Panc1 (cell line): ENCODE data around the gene CLDN34. TPM values are rescaled to one million over a fixed set of nuclear protein-coding genes. Genes with fewer than 3 reads are reported as not detected.

Experiments used
- ATAC-seq: fragments of 200-7000 bp; cut with Tn5 transposase; 2 replicates; pipeline ENCODE4 v1.9.1; 2020; ENCODE audit warnings: mild to moderate bottlenecking, moderate library complexity
- BruUV-seq: library from RNA; stranded (reverse); fragments of 400-500 nt; replicated peaks from 2 replicates; lab custom pipeline; 2021; lab: Mats Ljungman, UMichigan
- CTCF ChIA-PET: fragments of 300-600 bp; sonication (Branson Sonifier 250); formaldehyde crosslinking; loops from one replicate; lab custom pipeline; 2022; ENCODE audit warnings: antibody characterized with exemption; lab: Charles Lee
- POLR2A ChIA-PET: fragments of 300-600 bp; sonication (Branson Sonifier 250); formaldehyde crosslinking; loops from one replicate; lab custom pipeline; 2022; ENCODE audit warnings: antibody characterized with exemption; lab: Charles Lee
- DNase-seq: peaks from one replicate; pipeline ENCODE4 v3.0.0-alpha.2; 2010; ENCODE audit warnings: low read depth, low spot score
- H3K27ac ChIP-seq: 2 replicates; pipeline ENCODE4 v1.5.1; 2011; ENCODE audit warnings: mild to moderate bottlenecking, low read length, inconsistent platforms
- H3K27me3 ChIP-seq: fragments of 200-500 bp; sonication (Bioruptor generic); 2 replicates; pipeline ENCODE4 v1.6.0; 2014; ENCODE audit warnings: low read length, inconsistent platforms; ENCODE audit not compliant: control insufficient read depth, insufficient read depth
- H3K36me3 ChIP-seq: fragments of 200-500 bp; sonication (Bioruptor generic); 2 replicates; pipeline ENCODE4 v1.5.1; 2014; ENCODE audit warnings: inconsistent platforms, mild to moderate bottlenecking, low read length, moderate library complexity; ENCODE audit not compliant: control insufficient read depth, insufficient read depth
- H3K4me1 ChIP-seq: 2 replicates; pipeline ENCODE4 v1.5.1; 2011; ENCODE audit warnings: inconsistent platforms, mild to moderate bottlenecking, low read length, moderate library complexity; ENCODE audit not compliant: control insufficient read depth, insufficient read depth
- H3K4me3 ChIP-seq, 2 experiments: 2 replicates each; pipeline ENCODE4 v1.5.1; 2011 to 2012; ENCODE audit warnings: low read depth in 2 of 2, low read length in 2 of 2, mild to moderate bottlenecking in 2 of 2, inconsistent platforms in 1 of 2, moderate library complexity in 1 of 2
- H3K9me3 ChIP-seq: fragments of 200-500 bp; sonication (Bioruptor generic); 2 replicates; pipeline ENCODE4 v1.5.1; 2014; ENCODE audit warnings: low read depth, mild to moderate bottlenecking, inconsistent platforms, low read length, moderate library complexity; ENCODE audit not compliant: control insufficient read depth, insufficient read depth
- POLR2AphosphoS5 ChIP-seq: IDR thresholded peaks from 2 replicates; pipeline ENCODE4 v1.6.1; 2012; ENCODE audit warnings: mild to moderate bottlenecking, low read depth, low read length, moderate library complexity
- SIN3A ChIP-seq: IDR thresholded peaks from 2 replicates; pipeline ENCODE4 v1.6.1; 2012; ENCODE audit warnings: low read depth, mild to moderate bottlenecking, low read length, moderate library complexity, borderline replicate concordance; ENCODE audit not compliant: insufficient read depth
- TCF7L2 ChIP-seq: IDR thresholded peaks from 2 replicates; pipeline ENCODE4 v1.6.1; 2011; ENCODE audit warnings: mild to moderate bottlenecking, low read depth, low read length, inconsistent platforms
- in situ Hi-C: cut with HindIII; loops from 2 replicates; pipeline ENCODE4 v1.10.0; 2016; ENCODE audit warnings: low sequenced_read_pairs, low pct_unique_long_range_greater_than_20kb
- intact Hi-C: fragments of 100-400 bp; cut with micrococcal nuclease; formaldehyde crosslinking; loops from one replicate; pipeline ENCODE4 v1.10.0; 2022; ENCODE audit not compliant: unreplicated experiment
- total RNA-seq: library from RNA; stranded (reverse); gene quantifications from one replicate; pipeline ENCODE4 v1.2.1, GENCODE V29; 2021; ENCODE audit not compliant: unreplicated experiment
- TF ChIP-seq, protein P1 (sequence below): fragments of 450-650 bp; IDR thresholded peaks from 2 replicates; pipeline ENCODE4 v1.5.1; 2017; ENCODE audit warnings: mild to moderate bottlenecking
- TF ChIP-seq, protein P2 (sequence below), 2 experiments: IDR thresholded peaks; 2 replicates each; pipeline ENCODE4 v1.6.1; 2011 to 2012; ENCODE audit warnings: low read depth in 2 of 2, control low read depth in 1 of 2, low read length in 1 of 2, mild to moderate bottlenecking in 1 of 2, moderate library complexity in 1 of 2; ENCODE audit not compliant: insufficient read depth in 1 of 2

The CLDN34 gene
- total RNA-seq, 1 experiment from 2014 or later: not detected

DNA sequence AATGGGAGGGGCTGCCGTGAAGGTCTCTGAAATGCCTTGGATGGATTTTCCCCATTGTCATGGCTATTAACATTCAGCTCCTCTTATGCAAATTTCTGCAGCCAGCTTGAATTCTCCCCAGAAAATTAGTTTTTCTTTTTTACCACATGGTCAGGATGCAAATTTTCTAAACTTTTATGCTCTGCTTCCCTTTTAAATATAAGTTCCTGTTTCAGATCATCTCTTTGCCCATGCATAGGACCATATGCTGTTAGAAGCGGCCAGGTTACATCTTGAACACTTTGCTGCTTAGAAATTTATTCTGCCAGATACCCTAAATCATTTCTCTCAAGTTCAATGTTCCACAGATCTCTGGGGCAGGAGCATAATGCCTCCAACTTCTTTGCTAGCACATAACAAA lies 13.8 kb upstream of the CLDN34 start:
- Histone ChIP-seq H3K27me3 (no peaks in the 10 kb centered on the region), H3K27ac (no peak overlapping the region), H3K36me3 (no peaks in the 10 kb centered on the region), H3K4me3 (no peak overlapping the region), H3K4me1 (no peaks in the 10 kb centered on the region), H3K9me3 (no peaks in the 10 kb centered on the region)
- intact Hi-C loops (no loop called here), in situ Hi-C loops (no loop called here)
- CTCF ChIA-PET: no interaction called here
- TF ChIP-seq POLR2AphosphoS5: no peak
- no TSS peak for BruUV-seq
- POLR2A ChIA-PET: no interaction called here
- DNase-seq: no peak
- ATAC-seq: no peak

DNA sequence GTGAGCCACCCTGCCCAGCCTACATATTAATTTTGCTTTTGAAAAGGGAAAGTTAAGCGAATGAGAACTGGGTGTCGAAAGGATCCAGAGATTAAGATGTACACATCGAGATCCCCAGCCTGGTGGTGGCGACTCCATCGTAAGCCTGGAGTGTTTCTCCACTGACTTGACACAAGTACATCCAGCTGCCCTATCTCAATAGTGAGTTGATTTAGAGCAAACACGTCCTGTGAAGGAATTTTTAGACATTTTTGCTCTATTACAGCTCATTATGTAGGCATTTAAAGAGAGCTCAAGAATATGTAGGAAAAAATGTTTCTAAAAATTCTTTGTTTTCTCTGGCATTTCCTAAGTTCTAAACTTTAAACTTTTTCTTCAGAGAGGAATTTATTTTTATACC lies 11.7 kb upstream of the CLDN34 start:
- ChIA-PET CTCF (no interaction called here), POLR2A (no interaction called here)
- intact Hi-C loops: no loop called here
- H3K4me3 ChIP-seq: no peak overlapping the region
- no peaks in the 10 kb centered on the region for H3K36me3 ChIP-seq
- no peaks in the 10 kb centered on the region for H3K27me3 ChIP-seq
- ATAC-seq: no peak
- in situ Hi-C loops: no loop called here
- H3K4me1 ChIP-seq: no peaks in the 10 kb centered on the region
- DNase-seq: no peak
- H3K9me3 ChIP-seq: no peaks in the 10 kb centered on the region
- BruUV-seq: no TSS peak
- H3K27ac ChIP-seq: no peak overlapping the region
- TF ChIP-seq SIN3A (no peak), TCF7L2 (no peak), POLR2AphosphoS5 (no peak)
- TF ChIP-seq, protein P1, sequence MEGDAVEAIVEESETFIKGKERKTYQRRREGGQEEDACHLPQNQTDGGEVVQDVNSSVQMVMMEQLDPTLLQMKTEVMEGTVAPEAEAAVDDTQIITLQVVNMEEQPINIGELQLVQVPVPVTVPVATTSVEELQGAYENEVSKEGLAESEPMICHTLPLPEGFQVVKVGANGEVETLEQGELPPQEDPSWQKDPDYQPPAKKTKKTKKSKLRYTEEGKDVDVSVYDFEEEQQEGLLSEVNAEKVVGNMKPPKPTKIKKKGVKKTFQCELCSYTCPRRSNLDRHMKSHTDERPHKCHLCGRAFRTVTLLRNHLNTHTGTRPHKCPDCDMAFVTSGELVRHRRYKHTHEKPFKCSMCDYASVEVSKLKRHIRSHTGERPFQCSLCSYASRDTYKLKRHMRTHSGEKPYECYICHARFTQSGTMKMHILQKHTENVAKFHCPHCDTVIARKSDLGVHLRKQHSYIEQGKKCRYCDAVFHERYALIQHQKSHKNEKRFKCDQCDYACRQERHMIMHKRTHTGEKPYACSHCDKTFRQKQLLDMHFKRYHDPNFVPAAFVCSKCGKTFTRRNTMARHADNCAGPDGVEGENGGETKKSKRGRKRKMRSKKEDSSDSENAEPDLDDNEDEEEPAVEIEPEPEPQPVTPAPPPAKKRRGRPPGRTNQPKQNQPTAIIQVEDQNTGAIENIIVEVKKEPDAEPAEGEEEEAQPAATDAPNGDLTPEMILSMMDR: no peak
- TF ChIP-seq, protein P2, sequence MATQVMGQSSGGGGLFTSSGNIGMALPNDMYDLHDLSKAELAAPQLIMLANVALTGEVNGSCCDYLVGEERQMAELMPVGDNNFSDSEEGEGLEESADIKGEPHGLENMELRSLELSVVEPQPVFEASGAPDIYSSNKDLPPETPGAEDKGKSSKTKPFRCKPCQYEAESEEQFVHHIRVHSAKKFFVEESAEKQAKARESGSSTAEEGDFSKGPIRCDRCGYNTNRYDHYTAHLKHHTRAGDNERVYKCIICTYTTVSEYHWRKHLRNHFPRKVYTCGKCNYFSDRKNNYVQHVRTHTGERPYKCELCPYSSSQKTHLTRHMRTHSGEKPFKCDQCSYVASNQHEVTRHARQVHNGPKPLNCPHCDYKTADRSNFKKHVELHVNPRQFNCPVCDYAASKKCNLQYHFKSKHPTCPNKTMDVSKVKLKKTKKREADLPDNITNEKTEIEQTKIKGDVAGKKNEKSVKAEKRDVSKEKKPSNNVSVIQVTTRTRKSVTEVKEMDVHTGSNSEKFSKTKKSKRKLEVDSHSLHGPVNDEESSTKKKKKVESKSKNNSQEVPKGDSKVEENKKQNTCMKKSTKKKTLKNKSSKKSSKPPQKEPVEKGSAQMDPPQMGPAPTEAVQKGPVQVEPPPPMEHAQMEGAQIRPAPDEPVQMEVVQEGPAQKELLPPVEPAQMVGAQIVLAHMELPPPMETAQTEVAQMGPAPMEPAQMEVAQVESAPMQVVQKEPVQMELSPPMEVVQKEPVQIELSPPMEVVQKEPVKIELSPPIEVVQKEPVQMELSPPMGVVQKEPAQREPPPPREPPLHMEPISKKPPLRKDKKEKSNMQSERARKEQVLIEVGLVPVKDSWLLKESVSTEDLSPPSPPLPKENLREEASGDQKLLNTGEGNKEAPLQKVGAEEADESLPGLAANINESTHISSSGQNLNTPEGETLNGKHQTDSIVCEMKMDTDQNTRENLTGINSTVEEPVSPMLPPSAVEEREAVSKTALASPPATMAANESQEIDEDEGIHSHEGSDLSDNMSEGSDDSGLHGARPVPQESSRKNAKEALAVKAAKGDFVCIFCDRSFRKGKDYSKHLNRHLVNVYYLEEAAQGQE (IDR thresholded peaks at IDR 0.05; ENCODE audit: insufficient read depth in 1 of 2, low read depth in 2 of 2, low read length in 1 of 2): no peak

DNA sequence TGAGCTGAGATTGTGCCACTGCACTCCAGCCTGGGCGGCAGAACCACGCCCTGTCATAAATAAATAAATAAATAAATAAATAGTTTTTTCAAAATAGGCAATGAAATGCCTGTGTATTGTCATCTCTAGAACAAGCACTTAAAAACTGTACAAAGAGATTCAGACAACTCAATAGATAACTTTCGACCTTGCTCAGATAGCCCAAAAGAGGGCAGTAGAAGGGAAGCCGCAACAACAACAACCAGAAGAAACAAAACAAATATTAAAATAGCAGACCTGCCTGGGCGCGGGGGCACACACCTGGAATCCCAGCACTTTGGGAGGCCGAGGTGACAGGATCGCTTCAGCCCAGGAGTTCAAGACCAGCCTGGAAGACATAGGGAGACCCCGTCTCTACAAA lies 9.4 kb upstream of the CLDN34 start:
- Histone ChIP-seq H3K36me3 (no peaks in the 10 kb centered on the region), H3K27me3 (no peaks in the 10 kb centered on the region), H3K4me3 (no peak overlapping the region), H3K27ac (no peak overlapping the region), H3K4me1 (no peaks in the 10 kb centered on the region), H3K9me3 (no peaks in the 10 kb centered on the region)
- no peak for DNase-seq
- POLR2A ChIA-PET: no interaction called here
- TF ChIP-seq TCF7L2: no peak
- TF ChIP-seq POLR2AphosphoS5: no peak
- no peak for TF ChIP-seq SIN3A
- TF ChIP-seq, protein P2 (IDR thresholded peaks at IDR 0.05; ENCODE audit: insufficient read depth in 1 of 2, low read depth in 2 of 2, low read length in 1 of 2): no peak
- TF ChIP-seq, protein P1: no peak
- CTCF ChIA-PET: no interaction called here
- in situ Hi-C loops: no loop called here
- intact Hi-C loops: no loop called here
- ATAC-seq: no peak
- BruUV-seq: no TSS peak
